DMS53 (cell line): ENCODE measurements around the gene FAH.

ENCODE experiments used
- DNase-seq: peaks from one replicate; lab custom pipeline; 2025; lab: John Stamatoyannopoulos, UW

Gene FAH

GRCh38 chr15:80199869-80200268 lies 47.1 kb downstream of the FAH start:
- no peak for DNase-seq

- no peak for DNase-seq
Measured at GRCh38 chr15:80201256-80202015, 48.6 kb downstream of the FAH start.

GRCh38 chr15:80202016-80202315 lies 49.2 kb downstream of the FAH start:
- no peak for DNase-seq

GRCh38 chr15:80202641-80203360 lies 50.0 kb downstream of the FAH start:
- DNase-seq = no peak

- no peak for DNase-seq
Measured at GRCh38 chr15:80203361-80203885, 50.6 kb downstream of the FAH start.

- DNase-seq = no peak
Measured at GRCh38 chr15:80204231-80204630, 51.4 kb downstream of the FAH start.

GRCh38 chr15:80207887-80208286 lies 55.1 kb downstream of the FAH start:
- no peak for DNase-seq

GRCh38 chr15:80208758-80209734 lies 56.2 kb downstream of the FAH start:
- no peak for DNase-seq

- DNase-seq = no peak
Measured at GRCh38 chr15:80210611-80211573, 58.1 kb downstream of the FAH start.

- no peak for DNase-seq
Measured at GRCh38 chr15:80211976-80212375, 59.2 kb downstream of the FAH start.

- no peak for DNase-seq
Measured at GRCh38 chr15:80214910-80215309, 62.1 kb downstream of the FAH start.

- DNase-seq = no peak
Measured at GRCh38 chr15:80216141-80216540, 63.3 kb downstream of the FAH start.

GRCh38 chr15:80216911-80217310 lies 64.1 kb downstream of the FAH start:
- no peak for DNase-seq

- DNase-seq = no peak
Measured at GRCh38 chr15:80217327-80217900, 64.6 kb downstream of the FAH start.

GRCh38 chr15:80219955-80220354 lies 67.2 kb downstream of the FAH start:
- no peak for DNase-seq

GRCh38 chr15:80228959-80229610 lies 76.3 kb downstream of the FAH start:
- no peak for DNase-seq

- DNase-seq = no peak
Measured at GRCh38 chr15:80231371-80231770, 78.6 kb downstream of the FAH start.

- DNase-seq = no peak
Measured at GRCh38 chr15:80233581-80233980, 80.8 kb downstream of the FAH start.

- peak; percentile 49 for DNase-seq
Measured at GRCh38 chr15:80234883-80235282, 82.1 kb downstream of the FAH start.
